NCI-H1092 treated with DMSO at 0.1 percent for 48 hours (cell line): ENCODE data around the gene BRSK1.
"Not testable (repeated sequence)": the region's sequence is repeated elsewhere in the genome, so short reads cannot be mapped to it uniquely, and the experiment has no call there.

Source experiments
- DNase-seq: peaks from one replicate; lab custom pipeline; 2025; lab: John Stamatoyannopoulos, UW

BRSK1 gene

GRCh38 chr19:55329791-55330190 is 46.0 kb downstream of the BRSK1 start:
- DNase-seq = not testable (repeated sequence)

GRCh38 chr19:55333870-55334269 is 50.1 kb downstream of the BRSK1 start:
- no peak for DNase-seq

DNA sequence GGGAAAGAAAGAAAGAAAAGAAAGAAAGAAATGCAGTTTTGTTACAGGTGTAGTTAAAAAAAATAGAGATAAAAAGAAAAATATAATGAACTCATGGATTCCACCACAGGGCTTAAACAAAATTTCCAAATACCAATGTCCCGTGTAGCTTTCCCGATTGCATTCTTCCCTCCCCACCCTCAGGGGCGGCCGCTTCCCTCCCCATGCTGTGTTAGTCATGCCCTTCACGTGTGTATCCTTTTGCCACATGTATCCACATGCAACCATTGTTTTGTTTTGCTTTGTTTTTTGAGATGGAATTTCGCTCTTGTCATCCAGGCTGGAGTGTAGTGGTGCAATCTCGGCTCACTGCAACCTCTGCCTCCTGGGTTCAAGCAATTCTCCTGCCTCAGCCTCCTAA is 52.3 kb downstream of the BRSK1 start:
- no peak for DNase-seq

DNA sequence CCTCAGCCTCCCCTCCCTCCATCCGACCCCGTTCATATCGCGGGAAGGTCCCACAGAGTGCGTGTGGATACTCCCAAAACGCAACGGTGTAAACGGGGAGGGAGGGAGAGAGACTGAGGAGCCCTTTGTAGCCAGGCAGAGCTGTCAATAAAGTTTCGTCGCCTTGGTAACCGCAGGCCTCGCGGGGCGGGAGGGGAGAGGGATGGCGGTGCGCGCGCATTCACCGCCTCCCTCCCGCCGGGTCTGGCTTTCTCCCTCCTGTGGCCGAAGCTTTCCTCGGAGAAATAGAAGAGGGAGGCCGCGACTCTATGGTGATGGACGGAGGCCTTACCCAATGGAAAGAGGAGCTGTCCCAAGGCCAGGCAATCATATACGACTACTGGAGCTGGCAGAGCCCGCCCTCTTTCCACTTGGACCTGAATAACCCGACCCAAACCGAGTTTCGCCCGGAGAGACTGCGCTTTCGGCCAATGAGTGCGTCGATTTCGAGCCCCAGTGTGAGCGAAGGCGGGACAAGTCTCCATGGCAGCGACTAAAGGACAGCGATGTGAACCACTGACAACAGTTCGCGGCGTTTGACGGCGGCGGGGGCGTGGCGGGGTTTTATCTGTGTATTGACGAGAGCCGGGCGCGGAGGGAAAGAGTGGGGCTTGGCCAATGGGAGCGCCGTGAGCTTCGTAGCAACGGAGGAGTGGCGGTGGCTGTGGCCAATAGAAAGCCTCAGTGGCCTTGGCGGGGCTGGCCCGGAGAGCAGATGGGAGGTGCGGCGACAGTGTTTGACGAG is 55.5 kb downstream of the BRSK1 start, which contains the start of gene KMT5C:
Gene KMT5C (plus strand): TSS at position 772 of the 784 bp plus-strand sequence. CDS start 2,061 bp downstream, outside the sequence.
- peak; percentile 99 for DNase-seq

- DNase-seq = no peak
Measured at GRCh38 chr19:55339889-55340783, 56.3 kb downstream of the BRSK1 start.

DNA sequence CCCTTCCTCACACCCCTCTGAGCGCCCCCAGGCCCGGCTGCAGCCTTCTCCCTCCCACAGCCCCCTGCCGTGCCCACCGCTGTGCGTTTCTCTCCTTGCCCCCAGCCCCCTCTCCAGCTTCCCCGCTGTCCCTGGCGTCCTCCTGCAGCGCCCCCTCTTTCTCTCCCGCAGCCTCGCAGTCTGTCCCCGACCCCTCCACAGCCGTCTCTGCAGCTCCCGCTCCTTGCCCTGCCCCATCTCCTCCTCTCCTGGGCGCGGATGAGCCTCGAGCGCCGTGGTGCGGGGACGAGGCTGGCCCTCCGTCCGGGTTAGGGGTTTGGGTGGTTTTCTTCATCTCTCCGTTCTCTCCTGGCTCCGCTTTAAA is 57.0 kb downstream of the BRSK1 start:
- peak; percentile 55 for DNase-seq

DNA sequence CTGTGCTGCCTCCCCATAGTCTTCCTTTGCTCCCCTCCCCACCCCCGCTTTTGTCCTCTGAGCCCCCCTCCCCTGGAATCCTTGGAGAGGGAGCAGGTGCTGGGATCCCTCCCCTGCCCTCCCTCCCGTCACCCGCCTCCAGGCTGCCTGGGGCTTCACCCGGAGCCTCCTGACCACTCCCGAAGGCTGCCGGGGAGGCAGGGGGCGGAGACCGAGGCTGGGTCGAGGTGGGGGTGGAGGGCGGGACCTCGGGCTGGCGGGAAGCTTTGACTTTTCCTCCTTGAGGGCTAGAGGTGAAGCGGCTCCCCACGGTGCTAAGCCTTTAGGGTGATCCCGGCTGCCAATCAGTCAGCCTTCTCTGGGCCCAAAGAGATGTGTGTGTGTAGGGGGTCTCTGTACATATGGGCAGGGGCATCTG is 57.4 kb downstream of the BRSK1 start:
- DNase-seq = no peak

GRCh38 chr19:55341595-55342531 is 58.1 kb downstream of the BRSK1 start:
- DNase-seq = no peak

GRCh38 chr19:55344444-55344843 is 60.6 kb downstream of the BRSK1 start:
- peak; percentile 44 for DNase-seq

- no peak for DNase-seq
Measured at GRCh38 chr19:55345101-55345817, 61.5 kb downstream of the BRSK1 start.

DNA sequence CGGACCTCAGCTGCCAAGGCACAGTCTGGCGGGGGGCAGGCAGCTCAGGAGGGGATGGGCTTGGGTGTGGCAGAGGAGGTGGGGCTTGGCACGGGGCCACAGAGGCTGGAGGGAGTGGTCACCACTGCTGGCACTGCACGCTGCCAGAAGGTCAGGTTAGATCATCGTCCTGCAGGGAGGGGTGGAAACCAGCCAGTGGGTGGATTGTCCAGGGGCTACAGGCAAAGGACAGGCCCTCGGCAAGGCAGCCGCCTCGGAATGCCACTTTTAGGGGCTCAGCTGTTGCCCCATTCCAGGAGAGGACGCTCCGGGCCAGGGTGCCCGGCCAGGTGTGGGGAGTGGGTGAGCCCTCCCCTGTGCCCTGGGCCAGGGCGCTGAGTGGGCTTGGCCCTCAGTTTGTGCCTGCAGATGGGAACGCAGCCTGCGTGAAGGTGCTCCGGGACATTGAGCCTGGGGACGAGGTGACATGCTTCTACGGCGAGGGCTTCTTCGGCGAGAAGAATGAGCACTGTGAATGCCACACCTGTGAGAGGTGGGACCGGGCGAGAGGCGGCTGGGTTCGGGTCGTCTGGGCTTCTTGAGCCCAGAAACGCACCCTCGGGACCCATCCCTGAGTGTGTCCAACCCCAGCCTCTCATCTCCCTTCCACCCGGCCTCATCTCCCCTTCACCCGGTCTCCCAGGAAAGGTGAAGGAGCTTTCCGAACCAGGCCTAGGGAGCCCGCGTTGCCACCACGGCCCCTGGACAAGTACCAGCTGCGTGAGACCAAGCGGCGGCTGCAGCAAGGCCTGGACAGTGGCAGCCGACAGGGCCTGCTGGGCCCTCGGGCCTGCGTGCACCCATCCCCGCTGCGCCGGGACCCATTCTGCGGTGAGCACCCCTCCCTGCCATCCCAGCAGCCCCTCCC is 62.3 kb downstream of the BRSK1 start:
- DNase-seq = no peak

DNA sequence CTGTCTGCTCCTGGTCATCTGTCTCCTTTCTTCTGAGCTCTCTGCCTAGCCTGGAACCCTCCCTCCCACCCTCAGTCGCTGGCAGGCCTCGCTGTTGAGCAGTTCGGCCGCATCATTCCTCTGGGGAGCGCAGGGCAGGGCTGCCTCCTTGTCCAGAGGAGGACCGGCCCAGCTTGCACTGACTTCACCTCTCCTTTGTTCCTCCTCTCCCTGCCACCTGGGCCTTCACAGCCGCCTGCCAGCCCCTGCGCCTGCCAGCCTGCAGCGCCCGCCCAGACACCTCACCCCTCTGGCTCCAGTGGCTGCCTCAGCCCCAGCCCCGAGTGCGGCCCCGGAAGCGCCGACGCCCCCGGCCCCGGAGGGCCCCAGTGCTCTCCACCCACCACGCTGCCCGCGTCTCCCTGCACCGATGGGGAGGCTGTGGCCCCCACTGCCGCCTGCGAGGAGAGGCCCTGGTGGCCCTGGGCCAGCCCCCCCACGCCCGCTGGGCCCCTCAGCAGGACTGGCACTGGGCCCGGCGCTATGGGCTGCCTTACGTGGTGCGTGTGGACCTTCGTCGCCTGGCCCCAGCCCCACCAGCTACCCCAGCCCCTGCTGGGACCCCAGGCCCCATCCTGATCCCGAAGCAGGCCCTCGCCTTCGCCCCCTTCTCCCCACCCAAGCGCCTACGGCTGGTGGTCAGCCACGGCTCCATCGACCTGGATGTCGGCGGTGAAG is 63.1 kb downstream of the BRSK1 start:
- no peak for DNase-seq

DNA sequence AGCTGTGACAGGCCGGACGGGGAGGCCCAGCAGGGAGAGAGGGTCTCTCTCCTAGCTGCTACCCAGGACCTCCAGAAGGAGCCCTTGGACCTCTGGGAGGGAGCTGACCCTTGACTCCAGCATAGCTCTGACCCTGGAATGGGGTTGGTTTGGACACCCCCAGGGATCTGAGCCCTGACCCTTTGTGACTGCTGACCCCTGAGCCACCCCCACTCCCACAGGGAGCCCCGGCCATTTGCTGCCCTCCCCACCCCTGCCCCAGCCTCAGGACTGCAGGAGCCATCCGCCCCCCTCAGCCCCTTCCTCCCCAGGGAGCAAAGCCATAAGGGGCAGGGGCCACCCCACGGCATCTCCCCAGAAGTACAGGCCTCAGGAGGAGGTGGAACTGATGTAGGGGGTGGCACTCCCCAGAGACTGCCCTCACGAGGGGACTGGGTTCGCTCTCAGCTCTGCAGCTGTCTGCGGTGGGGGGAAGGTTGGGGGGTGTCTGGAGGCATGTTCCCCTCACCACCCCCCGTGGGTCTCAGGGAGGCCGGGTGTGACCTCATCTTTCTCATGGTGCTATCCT is 63.7 kb downstream of the BRSK1 start:
- no peak for DNase-seq

DNA sequence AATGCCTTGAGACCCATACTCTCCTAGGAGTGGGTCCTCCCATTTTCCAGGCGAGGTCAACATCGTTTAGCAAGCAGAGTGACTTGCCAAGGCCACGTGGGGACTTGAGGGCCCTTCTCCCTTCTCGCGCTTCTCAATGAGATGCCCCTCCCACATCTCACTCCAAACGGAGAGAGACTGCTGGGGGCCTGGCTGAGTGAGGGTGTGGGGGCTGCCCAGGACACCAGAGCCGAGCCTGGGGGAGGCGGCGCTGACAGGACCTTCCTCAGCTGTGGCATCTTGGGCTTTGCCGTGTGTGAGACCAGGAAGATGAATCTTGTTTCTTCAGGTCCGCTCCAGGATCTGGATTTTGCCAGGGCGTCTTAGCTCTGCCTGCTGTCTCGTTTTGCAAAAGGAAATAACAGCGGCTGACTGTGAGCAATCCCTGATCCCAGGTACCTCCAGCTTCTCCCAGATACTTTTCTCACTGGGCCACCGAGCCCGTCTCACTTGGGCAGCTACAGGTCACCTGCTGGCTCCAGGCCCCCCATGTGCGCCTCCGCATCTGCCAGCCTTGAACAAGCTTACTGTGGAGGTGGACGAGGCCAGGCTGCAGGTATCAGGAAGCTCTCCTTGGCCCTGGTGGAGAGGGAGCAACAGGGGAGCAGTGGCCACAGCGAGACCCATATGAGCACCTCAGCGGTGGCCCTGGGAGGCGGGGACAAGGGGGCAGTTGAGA is 64.7 kb downstream of the BRSK1 start:
- no peak for DNase-seq

- DNase-seq = no peak
Measured at GRCh38 chr19:55350620-55351315, 67.0 kb downstream of the BRSK1 start.

GRCh38 chr19:55352040-55352439 is 68.2 kb downstream of the BRSK1 start:
- DNase-seq = no peak

GRCh38 chr19:55352549-55353145 is 68.8 kb downstream of the BRSK1 start:
- no peak for DNase-seq
